K562 (cell line): ENCODE measurements around the gene ZNF772. TPM values are rescaled to one million over a fixed set of nuclear protein-coding genes. Genes with fewer than 3 reads are reported as not detected.

Experiments used
- ATAC-seq: fragments of 200-7000 bp; cut with Tn5 transposase; 3 replicates; pipeline ENCODE4 v1.9.1; 2020; ENCODE audit warnings: moderate library complexity
- BruUV-seq: library from RNA; stranded (reverse); fragments of 400-500 nt; replicated peaks from 2 replicates; lab custom pipeline; 2021; lab: Mats Ljungman, UMichigan
- CTCF ChIA-PET: fragments of 300-600 bp; formaldehyde crosslinking; extraction: SDS; loops from one replicate; lab custom pipeline; 2021; ENCODE audit warnings: low intra/inter-chr PET ratio; lab: Yijun Ruan, JAX
- POLR2A ChIA-PET: fragments of 300-600, 350-650 bp; sonication (Branson Sonifier 250); formaldehyde crosslinking; extraction: SDS; loops from one replicate; lab custom pipeline; 2021; ENCODE audit warnings: antibody characterized with exemption, inconsistent platforms; lab: Yijun Ruan, JAX
- DNase-seq, 4 experiments: peaks; one replicate each; pipeline versions ENCODE4 v3.0.0 to v3.0.0-alpha.2; 2011 to 2018; ENCODE audit warnings: low spot score in 3 of 4, mixed read lengths in 3 of 4; ENCODE audit errors: extremely low read depth in 1 of 4
- FAIRE-seq: peaks from 2 replicates; lab custom pipeline; 2011; peaks lifted over from hg19 to GRCh38; lab: Jason Lieb, UNC
- H2AFZ ChIP-seq: 2 replicates; pipeline ENCODE4 v1.6.0; 2011; ENCODE audit warnings: low read depth, low read length, control low read depth, inconsistent platforms
- H3K27ac ChIP-seq: fragments of 200-600 bp; 3 replicates; pipeline ENCODE4 v1.8.0; 2011; ENCODE audit warnings: low read depth, mild to moderate bottlenecking, control low read depth, inconsistent platforms, low read length, moderate library complexity, mixed read lengths; ENCODE audit errors: extremely low read depth
- H3K27me3 ChIP-seq, 2 experiments: fragments of 300-600 bp in 1 of 2; 2 replicates in 1 of 2; 3 replicates in 1 of 2; pipeline versions ENCODE4 v1.6.0 to v1.8.0; 2011; ENCODE audit warnings: inconsistent platforms in 2 of 2, low read length in 2 of 2, mild to moderate bottlenecking in 1 of 2, mixed read lengths in 1 of 2, moderate library complexity in 1 of 2; ENCODE audit not compliant: control insufficient read depth in 2 of 2, insufficient read depth in 2 of 2
- H3K36me3 ChIP-seq: fragments of 300-600 bp; 3 replicates; pipeline ENCODE4 v1.8.0; 2011; ENCODE audit warnings: mild to moderate bottlenecking, low read length, inconsistent platforms; ENCODE audit not compliant: control insufficient read depth, insufficient read depth
- H3K4me1 ChIP-seq, 2 experiments: fragments of 200-600 bp in 1 of 2; replicated peaks in 1 of 2; 2 replicates in 1 of 2; 3 replicates in 1 of 2; pipeline versions ENCODE4 v1.5.1 to v1.8.0; 2011; ENCODE audit warnings: inconsistent platforms in 2 of 2, low read length in 2 of 2, mild to moderate bottlenecking in 1 of 2, mixed read lengths in 1 of 2, moderate library complexity in 1 of 2; ENCODE audit not compliant: control insufficient read depth in 2 of 2, insufficient read depth in 2 of 2
- H3K4me2 ChIP-seq: 2 replicates; pipeline ENCODE4 v1.6.1; 2011; ENCODE audit warnings: low read length, control low read depth, inconsistent platforms, mixed read lengths; ENCODE audit not compliant: insufficient read depth
- H3K4me3 ChIP-seq: fragments of 200-600 bp; sonication (generic), shearing (Covaris generic); 2 replicates; pipeline ENCODE4 v1.5.1; 2016; ENCODE audit warnings: control low read depth, inconsistent platforms
- H3K79me2 ChIP-seq: fragments of 200-600 bp; 3 replicates; pipeline ENCODE4 v1.8.0; 2011; ENCODE audit warnings: low read length, inconsistent platforms; ENCODE audit not compliant: control insufficient read depth, insufficient read depth
- H3K9ac ChIP-seq, 2 experiments: 2 replicates each; pipeline versions ENCODE4 v1.6.0 to v1.6.1; 2011; ENCODE audit warnings: low read depth in 2 of 2, low read length in 2 of 2, control low read depth in 1 of 2, inconsistent platforms in 1 of 2, mild to moderate bottlenecking in 1 of 2, mixed read lengths in 1 of 2; ENCODE audit not compliant: insufficient read depth in 1 of 2
- H3K9me1 ChIP-seq: one replicate; pipeline ENCODE4 v1.6.0; 2011; ENCODE audit warnings: inconsistent platforms, mild to moderate bottlenecking, low read length, moderate library complexity; ENCODE audit not compliant: control insufficient read depth, insufficient read depth
- H3K9me3 ChIP-seq: replicated peaks from 2 replicates; pipeline ENCODE4 v1.5.1; 2011; ENCODE audit warnings: low read depth, low read length, inconsistent platforms; ENCODE audit not compliant: control insufficient read depth, insufficient read depth
- H4K20me1 ChIP-seq: replicated peaks from 2 replicates; pipeline ENCODE4 v1.6.1; 2011; ENCODE audit warnings: low read length, inconsistent platforms, mixed read lengths; ENCODE audit not compliant: control insufficient read depth, insufficient read depth
- CBX3 ChIP-seq, 2 experiments: IDR thresholded peaks; 1 replicate in 1 of 2; 2 replicates in 1 of 2; pipeline ENCODE4 v1.6.1; 2012; ENCODE audit warnings: inconsistent platforms in 2 of 2, low read length in 2 of 2, borderline replicate concordance in 1 of 2, control low read depth in 1 of 2
- GATAD2B ChIP-seq: fragments of 450-650 bp; IDR thresholded peaks from 2 replicates; pipeline ENCODE4 v1.6.1; 2017; ENCODE audit warnings: mild to moderate bottlenecking, borderline replicate concordance
- HCFC1 ChIP-seq: IDR thresholded peaks from 2 replicates; pipeline ENCODE4 v1.6.1; 2012; ENCODE audit warnings: low read depth, low read length, improper control_type of control experiment
- SNIP1 ChIP-seq: fragments of 450-650 bp; IDR thresholded peaks from 2 replicates; pipeline ENCODE4 v1.7.1; 2017; ENCODE audit warnings: low read depth, mild to moderate bottlenecking
- SREBF1 ChIP-seq: fragments of 150-350 bp; IDR thresholded peaks from 2 replicates; pipeline ENCODE4 v1.6.1; 2014; ENCODE audit warnings: antibody characterized with exemption, low read depth, low read length, borderline replicate concordance
- TSC22D4 ChIP-seq: fragments of 450-650 bp; IDR thresholded peaks from 2 replicates; pipeline ENCODE4 v1.6.1; 2016; ENCODE audit warnings: missing genetic modification characterization, missing biosample characterization, control low read depth
- ZNF583 ChIP-seq: fragments of 250-450 bp; sonication (Bioruptor Pico); IDR thresholded peaks from 2 replicates; pipeline ENCODE4 v1.4.0; 2020
- ZNF75A ChIP-seq: fragments of 450-650 bp; formaldehyde crosslinking; IDR thresholded peaks from 2 replicates; pipeline ENCODE4 v1.4.0; 2020; ENCODE audit warnings: mild to moderate bottlenecking
- WGBS: fragments of 100-300 bp; shearing (Covaris generic); methylation state at CpG from one replicate; pipeline ENCODE4 v1.1.6; 2016; ENCODE audit warnings: low coverage, mixed read lengths; ENCODE audit not compliant: insufficient coverage; ENCODE audit errors: missing lambda C conversion rate; 5-methylcytosine and 5-hydroxymethylcytosine counted together
- in situ Hi-C: fragments of 300-500 bp; cut with MboI; formaldehyde crosslinking; loops from 4 replicates; pipeline ENCODE4 v1.15.0; 2018; ENCODE audit warnings: inconsistent platforms, mixed read lengths
- intact Hi-C: fragments of 100-400 bp; cut with micrococcal nuclease; formaldehyde crosslinking; loops from 2 replicates; pipeline ENCODE4 v1.14.2; 2022
- polyA plus RNA-seq, 8 experiments: library from polyadenylated mRNA; depleted of rRNA in 4 of 8; stranded (reverse) in 5 of 8; unstranded in 3 of 8; fragments of >200 nt; fragmentation: Nextera tagmentation in 2 of 8; fragmentation: Illumina TruSeq in 1 of 8; extraction: Ambion mirVana in 2 of 8; extraction: Trizol in 1 of 8; gene quantifications; 2 replicates each; pipeline versions ENCODE4 v1.2.1 to v1.2.3, GENCODE V29; 2011 to 2014; ENCODE audit warnings: inconsistent platforms in 1 of 8, missing spikeins in 1 of 8
- total RNA-seq, 7 experiments: library from RNA; depleted of rRNA in 6 of 7; stranded (reverse); fragments of >200 nt in 6 of 7; fragmentation: Illumina TruSeq in 2 of 7; extraction: Trizol in 2 of 7; gene quantifications; 2 replicates each; pipeline versions ENCODE4 v1.2.1 to v1.2.3, GENCODE V29; 2011 to 2021; ENCODE audit warnings: low replicate concordance in 1 of 7
- TF ChIP-seq, protein P1 (sequence below): fragments of 450-650 bp; IDR thresholded peaks from 2 replicates; pipeline ENCODE4 v1.6.1; 2016; ENCODE audit warnings: mild to moderate bottlenecking, moderate library complexity
- TF ChIP-seq, protein P2 (sequence below): fragments of 250-450 bp; sonication (Bioruptor Pico); IDR thresholded peaks from 2 replicates; pipeline ENCODE4 v1.8.0; 2021; ENCODE audit warnings: mild to moderate bottlenecking, moderate library complexity
- TF ChIP-seq, protein P3 (sequence below): fragments of 250-450 bp; sonication (Bioruptor Pico); IDR thresholded peaks from 2 replicates; pipeline ENCODE4 v1.9.0; 2021; ENCODE audit warnings: mild to moderate bottlenecking

The ZNF772 gene
- total and polyA plus RNA-seq, 9 of the 15 experiments (the other 6 are each of a cell fraction or from before 2014, with no cell fraction given): 0.13 to 1.9 (median 1.1) TPM

DNA sequence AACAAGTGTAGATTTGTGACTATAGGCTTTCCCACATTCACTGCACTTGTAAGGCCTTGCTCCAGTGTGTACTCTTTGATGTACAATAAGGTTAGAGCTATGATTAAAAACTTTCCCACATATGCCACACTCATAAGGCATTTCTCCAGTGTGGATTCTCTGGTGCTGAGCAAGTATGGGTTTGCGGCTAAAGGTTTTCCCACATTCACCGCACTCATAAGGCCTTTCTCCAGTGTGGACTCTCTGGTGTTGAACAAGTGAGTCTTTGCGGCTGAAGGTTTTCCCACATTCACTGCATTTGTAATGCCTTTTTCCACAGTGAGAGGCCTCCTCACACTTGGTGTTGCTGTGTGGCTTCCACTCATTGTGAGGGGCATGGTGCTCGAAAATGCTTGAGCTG lies 3.7 kb downstream of the ZNF772 start:
- intact Hi-C loops (no loop called here), in situ Hi-C loops (no loop called here)
- FAIRE-seq (no peak), DNase-seq (no peak), ATAC-seq (no peak)
- Histone ChIP-seq H3K9me1 (no peaks in the 10 kb centered on the region), H3K9me3 (peaks cover 11% of the 10 kb centered on the region), H3K4me1 (peaks cover 0 to 7% of the 10 kb centered on the region in 2 experiments; a peak in 1 of 5 replicates), H4K20me1 (no peaks in the 10 kb centered on the region), H3K27ac (no peak overlapping the region), H3K79me2 (no peaks in the 10 kb centered on the region), H3K4me2 (no peak overlapping the region), H2AFZ (no peak overlapping the region), H3K9ac (no peak overlapping the region), H3K36me3 (no peaks in the 10 kb centered on the region; the same call in 2 of the 3 replicates), H3K4me3 (no peak overlapping the region), H3K27me3 (no peaks in the 10 kb centered on the region)
- BruUV-seq: no TSS peak
- WGBS: 17% methylated on average over 4 of the region's 4 CpGs
- POLR2A ChIA-PET: no interaction called here
- CTCF ChIA-PET: no interaction called here
- TF ChIP-seq TSC22D4 (tag) (no peak), SNIP1 (no peak), ZNF583 (CRISPR knock-in tag) (no peak), HCFC1 (no peak), CBX3 (IDR thresholded peaks at IDR 0.05; ENCODE audit: borderline replicate concordance in 1 of 2, low read length in 2 of 2) (0 out of 3 replicates have a peak, but pooled peaks of 1 of the 2 experiments have one; percentile 23), GATAD2B (no peak), SREBF1 (no peak), ZNF75A (peak; percentile 98)
- TF ChIP-seq, protein P1, sequence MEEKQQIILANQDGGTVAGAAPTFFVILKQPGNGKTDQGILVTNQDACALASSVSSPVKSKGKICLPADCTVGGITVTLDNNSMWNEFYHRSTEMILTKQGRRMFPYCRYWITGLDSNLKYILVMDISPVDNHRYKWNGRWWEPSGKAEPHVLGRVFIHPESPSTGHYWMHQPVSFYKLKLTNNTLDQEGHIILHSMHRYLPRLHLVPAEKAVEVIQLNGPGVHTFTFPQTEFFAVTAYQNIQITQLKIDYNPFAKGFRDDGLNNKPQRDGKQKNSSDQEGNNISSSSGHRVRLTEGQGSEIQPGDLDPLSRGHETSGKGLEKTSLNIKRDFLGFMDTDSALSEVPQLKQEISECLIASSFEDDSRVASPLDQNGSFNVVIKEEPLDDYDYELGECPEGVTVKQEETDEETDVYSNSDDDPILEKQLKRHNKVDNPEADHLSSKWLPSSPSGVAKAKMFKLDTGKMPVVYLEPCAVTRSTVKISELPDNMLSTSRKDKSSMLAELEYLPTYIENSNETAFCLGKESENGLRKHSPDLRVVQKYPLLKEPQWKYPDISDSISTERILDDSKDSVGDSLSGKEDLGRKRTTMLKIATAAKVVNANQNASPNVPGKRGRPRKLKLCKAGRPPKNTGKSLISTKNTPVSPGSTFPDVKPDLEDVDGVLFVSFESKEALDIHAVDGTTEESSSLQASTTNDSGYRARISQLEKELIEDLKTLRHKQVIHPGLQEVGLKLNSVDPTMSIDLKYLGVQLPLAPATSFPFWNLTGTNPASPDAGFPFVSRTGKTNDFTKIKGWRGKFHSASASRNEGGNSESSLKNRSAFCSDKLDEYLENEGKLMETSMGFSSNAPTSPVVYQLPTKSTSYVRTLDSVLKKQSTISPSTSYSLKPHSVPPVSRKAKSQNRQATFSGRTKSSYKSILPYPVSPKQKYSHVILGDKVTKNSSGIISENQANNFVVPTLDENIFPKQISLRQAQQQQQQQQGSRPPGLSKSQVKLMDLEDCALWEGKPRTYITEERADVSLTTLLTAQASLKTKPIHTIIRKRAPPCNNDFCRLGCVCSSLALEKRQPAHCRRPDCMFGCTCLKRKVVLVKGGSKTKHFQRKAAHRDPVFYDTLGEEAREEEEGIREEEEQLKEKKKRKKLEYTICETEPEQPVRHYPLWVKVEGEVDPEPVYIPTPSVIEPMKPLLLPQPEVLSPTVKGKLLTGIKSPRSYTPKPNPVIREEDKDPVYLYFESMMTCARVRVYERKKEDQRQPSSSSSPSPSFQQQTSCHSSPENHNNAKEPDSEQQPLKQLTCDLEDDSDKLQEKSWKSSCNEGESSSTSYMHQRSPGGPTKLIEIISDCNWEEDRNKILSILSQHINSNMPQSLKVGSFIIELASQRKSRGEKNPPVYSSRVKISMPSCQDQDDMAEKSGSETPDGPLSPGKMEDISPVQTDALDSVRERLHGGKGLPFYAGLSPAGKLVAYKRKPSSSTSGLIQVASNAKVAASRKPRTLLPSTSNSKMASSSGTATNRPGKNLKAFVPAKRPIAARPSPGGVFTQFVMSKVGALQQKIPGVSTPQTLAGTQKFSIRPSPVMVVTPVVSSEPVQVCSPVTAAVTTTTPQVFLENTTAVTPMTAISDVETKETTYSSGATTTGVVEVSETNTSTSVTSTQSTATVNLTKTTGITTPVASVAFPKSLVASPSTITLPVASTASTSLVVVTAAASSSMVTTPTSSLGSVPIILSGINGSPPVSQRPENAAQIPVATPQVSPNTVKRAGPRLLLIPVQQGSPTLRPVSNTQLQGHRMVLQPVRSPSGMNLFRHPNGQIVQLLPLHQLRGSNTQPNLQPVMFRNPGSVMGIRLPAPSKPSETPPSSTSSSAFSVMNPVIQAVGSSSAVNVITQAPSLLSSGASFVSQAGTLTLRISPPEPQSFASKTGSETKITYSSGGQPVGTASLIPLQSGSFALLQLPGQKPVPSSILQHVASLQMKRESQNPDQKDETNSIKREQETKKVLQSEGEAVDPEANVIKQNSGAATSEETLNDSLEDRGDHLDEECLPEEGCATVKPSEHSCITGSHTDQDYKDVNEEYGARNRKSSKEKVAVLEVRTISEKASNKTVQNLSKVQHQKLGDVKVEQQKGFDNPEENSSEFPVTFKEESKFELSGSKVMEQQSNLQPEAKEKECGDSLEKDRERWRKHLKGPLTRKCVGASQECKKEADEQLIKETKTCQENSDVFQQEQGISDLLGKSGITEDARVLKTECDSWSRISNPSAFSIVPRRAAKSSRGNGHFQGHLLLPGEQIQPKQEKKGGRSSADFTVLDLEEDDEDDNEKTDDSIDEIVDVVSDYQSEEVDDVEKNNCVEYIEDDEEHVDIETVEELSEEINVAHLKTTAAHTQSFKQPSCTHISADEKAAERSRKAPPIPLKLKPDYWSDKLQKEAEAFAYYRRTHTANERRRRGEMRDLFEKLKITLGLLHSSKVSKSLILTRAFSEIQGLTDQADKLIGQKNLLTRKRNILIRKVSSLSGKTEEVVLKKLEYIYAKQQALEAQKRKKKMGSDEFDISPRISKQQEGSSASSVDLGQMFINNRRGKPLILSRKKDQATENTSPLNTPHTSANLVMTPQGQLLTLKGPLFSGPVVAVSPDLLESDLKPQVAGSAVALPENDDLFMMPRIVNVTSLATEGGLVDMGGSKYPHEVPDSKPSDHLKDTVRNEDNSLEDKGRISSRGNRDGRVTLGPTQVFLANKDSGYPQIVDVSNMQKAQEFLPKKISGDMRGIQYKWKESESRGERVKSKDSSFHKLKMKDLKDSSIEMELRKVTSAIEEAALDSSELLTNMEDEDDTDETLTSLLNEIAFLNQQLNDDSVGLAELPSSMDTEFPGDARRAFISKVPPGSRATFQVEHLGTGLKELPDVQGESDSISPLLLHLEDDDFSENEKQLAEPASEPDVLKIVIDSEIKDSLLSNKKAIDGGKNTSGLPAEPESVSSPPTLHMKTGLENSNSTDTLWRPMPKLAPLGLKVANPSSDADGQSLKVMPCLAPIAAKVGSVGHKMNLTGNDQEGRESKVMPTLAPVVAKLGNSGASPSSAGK: no peak
- TF ChIP-seq, protein P2, sequence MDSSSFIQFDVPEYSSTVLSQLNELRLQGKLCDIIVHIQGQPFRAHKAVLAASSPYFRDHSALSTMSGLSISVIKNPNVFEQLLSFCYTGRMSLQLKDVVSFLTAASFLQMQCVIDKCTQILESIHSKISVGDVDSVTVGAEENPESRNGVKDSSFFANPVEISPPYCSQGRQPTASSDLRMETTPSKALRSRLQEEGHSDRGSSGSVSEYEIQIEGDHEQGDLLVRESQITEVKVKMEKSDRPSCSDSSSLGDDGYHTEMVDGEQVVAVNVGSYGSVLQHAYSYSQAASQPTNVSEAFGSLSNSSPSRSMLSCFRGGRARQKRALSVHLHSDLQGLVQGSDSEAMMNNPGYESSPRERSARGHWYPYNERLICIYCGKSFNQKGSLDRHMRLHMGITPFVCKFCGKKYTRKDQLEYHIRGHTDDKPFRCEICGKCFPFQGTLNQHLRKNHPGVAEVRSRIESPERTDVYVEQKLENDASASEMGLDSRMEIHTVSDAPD: no peak
- TF ChIP-seq, protein P3, sequence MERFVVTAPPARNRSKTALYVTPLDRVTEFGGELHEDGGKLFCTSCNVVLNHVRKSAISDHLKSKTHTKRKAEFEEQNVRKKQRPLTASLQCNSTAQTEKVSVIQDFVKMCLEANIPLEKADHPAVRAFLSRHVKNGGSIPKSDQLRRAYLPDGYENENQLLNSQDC (CRISPR knock-in tag): no peak
